Raji (cell line): ENCODE data around the gene NR2F2.

ENCODE experiments used
- POLR2A ChIP-seq: IDR thresholded peaks from 2 replicates; pipeline ENCODE4 v1.6.1; 2011; ENCODE audit warnings: low read depth, low read length, control low read depth; ENCODE audit not compliant: insufficient read depth

NR2F2 gene

DNA sequence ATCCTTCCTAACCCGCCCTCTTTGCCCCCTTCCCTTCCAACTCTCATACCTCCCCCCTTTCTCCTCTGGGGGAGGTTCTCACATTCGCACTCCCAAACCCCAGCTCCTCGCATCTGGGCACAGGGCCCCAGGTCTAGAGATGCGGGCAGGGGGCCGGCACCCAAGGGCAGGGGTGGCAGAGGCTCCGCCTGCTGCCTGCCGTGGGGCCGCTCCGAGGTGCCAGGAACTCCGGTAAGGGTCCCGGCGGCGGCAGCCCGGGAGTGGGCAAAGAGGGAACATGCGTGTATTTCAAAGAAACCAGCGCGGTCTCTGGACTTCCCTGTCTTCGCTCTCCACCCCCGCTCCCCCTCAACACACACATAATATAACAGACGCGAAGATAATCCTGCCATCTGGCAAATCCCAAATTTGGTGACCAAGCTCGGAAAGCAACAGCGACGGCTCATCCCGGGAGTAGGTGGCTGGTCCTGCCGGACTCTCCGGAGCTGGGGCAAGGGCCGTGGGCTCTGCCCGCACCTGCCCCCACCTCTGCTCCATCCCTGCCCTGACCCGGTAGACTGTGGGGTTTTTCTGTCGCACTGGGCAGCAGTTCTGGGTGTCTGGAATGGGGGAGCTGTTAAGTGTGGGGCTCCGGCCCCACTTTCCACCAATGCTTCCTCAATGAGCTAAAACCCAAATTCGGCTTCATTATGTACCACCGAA is 31.0 kb downstream of the NR2F2 start:
- no peak for TF ChIP-seq POLR2A

DNA sequence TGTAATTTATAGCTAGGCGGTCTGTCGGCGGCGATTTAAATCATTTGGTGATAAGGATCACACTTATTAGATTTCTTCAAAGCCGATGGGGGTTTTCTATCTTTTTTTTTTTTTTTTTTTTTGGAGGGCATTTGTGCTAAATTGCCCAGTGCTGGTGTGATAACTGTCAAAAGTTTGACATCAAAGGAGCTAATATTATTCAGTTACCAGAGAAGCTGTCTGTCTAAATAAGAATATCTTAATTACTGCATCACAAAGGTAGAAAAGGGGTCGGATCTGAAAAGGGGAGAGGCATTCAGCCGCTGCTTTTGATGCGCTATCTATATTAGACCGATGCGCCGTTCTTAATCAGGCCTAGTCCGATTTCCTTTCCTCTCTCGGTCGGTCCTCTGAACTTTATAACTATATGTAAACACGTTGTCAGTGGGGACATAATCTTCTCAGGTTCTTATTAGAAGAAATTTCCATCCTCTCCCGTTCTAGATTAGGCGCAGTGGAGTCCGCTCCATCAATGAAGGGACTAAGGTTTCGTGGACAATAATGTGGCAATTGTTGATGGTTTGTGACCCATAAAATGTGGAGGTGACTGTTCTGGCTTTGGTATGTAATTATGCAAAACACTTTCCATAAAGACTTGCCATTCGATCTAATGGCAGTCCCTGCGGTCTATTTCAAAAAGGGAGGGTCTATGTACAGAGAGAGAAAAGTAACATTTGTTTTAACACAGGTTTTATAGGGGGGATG is 31.7 kb downstream of the NR2F2 start:
- no peak for TF ChIP-seq POLR2A

DNA sequence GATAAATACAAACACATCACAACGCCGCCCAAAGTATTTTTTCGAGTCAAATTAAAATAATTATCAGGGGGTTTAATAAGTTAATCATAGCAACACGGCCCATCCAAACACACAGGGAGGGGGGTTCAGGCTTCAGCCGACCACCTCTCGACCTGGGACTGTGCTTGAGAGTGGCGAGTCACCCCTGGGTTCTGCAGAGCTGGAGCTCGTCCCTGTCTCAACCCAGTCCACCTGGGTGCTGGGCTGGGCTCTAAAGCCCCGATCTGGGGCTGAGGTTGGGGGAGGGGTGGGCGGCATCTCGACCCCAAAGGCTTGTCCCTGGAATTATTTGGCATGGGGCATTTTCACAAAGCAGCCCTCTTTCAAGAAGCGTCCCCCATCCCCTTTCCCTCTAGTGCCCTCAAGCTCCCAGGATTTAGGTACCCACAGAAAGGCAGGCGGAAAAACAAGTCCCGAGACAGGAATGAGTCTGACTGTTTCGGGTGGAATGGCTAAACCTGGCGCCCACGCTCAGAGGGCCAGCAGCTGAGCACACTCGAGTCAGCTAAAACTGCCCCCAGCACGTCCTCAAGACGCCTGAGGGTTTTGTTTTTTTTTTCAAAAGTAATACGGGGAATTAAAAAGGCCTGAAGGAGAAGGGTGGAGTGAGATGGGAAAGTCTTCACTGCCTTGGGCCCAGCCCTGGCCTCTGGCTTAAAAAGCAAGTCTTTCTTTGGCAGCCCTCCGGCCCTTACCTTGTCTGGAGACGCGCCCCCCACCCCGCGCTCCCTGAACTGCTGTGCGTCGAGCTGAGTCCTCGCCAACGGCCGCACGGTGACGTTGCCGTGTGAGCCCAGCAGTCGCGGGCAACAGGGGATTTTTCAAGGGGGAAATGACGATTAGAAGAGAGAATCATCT is 32.5 kb downstream of the NR2F2 start:
- TF ChIP-seq POLR2A = no peak

DNA sequence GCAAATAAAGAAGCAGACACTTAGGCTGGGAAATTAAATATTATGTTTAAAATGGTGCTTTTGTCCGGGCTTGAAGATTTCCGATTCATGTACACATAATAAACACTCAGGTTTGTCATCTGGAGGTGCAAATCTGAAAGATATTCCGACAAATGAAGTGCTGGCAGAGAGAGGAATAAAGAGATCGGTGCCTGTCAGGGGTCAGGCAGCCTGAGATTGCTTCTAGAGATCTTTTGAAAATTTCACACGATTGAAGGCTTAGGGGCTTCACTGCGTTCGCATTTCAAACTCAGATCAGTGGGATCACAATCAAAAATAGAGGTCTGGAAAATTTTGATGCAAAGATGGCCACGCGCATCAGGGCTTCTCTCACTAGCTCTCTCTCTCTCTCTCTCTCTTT is 33.2 kb downstream of the NR2F2 start:
- no peak for TF ChIP-seq POLR2A

DNA sequence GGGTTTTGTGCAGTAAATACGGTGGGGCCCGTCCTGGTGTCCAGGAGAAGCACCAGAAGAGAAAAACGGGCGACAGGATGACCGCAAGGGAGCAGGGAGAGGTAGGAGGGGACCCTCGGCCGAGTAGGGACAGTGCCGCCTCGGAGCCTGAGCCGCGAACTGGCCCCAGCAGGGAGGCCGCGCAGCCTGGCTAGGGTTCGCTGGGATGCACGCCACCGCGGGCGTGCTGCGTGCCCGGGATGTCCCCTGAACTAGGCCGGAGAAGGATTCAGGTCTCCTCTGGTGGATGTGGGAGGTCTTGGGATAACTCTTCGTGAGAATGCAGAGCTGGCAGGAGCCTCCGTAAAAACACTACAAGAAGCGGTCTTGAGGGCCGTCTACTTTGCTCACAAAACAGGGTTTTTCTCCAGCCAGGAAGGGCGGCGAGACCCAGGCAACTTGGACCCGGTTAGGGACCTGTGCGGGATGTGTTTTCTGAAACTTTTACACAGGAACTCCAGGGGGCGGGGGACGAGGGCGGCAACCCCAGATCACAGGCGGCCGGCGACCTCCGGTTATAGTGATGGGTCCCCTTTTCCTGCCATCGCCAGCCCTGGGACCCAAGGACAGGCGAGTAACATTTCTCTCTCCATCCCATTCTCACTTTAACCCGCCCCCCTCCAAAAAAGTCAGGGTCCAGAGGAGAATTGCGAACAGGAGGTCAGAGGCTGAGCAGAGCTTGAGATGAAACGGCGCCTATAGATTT is 35.5 kb downstream of the NR2F2 start:
- no peak for TF ChIP-seq POLR2A

DNA sequence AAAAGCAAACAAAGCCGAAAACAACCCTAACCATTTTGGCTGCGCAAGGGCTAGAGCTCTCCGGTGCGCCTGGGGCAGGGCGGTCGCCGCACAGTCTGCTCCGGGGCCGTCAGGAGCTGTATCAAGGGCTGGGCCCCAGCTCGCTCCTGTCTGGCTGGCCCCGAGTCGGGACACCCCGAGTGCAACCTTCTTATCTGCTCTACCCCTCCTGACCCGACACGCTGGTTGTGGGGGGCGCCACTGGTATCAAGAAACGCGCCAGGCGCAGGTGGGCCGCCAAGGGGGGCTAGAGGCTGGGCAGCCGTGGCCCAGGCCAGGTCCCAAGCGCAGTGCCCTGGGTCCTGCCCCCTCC is 36.0 kb downstream of the NR2F2 start:
- no peak for TF ChIP-seq POLR2A

DNA sequence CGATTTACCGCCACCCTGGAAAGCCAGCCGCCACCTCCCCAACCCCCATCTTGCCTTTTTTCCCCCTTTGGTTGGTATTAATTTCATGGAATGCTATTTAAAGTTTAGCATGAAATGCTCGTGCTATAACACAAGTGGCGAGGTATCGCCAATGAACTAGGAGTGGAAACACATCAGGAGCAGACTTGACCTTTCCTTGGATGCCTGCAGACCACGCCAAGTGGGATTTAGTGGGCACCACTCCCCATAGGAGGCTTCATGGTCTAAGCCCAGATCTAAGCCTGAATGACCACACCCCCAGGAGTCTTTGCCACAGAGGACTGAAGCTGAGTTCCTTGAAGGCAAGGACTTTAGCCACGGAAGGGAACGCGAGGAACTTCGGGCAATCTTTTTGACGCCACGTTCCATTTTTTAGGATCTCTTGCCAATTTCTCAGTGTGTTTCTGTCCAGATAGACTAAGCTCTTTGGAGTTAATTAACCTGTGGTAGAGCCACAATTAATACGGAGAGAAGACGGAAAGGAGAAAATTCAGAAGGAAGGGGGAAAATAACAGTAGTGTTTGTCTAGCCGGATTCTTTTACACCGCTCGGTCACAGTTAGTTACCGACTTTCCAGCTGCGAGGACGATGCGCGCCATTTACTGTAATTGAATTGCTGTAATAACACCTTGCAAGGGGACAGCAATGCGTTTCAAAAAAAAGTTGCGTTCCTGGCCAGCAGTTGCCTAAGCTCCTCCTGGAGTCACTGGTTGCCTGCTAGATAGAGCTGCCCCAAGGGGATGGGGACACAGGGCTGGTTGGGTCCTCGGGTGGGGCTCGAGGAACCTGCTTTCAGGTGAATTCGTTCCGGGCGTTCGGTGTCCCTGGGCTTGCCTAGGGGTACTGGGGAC is 37.1 kb downstream of the NR2F2 start:
- TF ChIP-seq POLR2A = no peak

DNA sequence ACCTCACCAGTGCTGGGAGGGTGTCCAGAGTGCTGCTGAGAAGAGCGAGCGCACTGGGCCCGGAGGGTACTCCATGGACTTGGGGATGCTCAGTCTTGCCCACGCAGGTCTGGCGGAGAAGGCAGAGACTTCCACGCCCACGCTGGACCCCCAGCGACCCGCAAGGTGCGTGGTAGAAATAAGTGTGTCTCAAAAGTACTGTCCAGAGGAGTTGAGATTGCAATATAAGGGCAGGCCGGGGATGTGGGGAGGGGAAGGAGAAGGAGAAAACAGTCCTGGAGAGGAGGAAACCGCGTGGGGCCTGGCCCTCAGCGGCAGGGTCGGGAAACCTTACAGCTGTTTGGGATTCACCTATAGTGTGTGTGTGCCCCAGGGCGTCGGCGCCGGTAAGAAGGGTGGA is 38.9 kb downstream of the NR2F2 start:
- TF ChIP-seq POLR2A = no peak

DNA sequence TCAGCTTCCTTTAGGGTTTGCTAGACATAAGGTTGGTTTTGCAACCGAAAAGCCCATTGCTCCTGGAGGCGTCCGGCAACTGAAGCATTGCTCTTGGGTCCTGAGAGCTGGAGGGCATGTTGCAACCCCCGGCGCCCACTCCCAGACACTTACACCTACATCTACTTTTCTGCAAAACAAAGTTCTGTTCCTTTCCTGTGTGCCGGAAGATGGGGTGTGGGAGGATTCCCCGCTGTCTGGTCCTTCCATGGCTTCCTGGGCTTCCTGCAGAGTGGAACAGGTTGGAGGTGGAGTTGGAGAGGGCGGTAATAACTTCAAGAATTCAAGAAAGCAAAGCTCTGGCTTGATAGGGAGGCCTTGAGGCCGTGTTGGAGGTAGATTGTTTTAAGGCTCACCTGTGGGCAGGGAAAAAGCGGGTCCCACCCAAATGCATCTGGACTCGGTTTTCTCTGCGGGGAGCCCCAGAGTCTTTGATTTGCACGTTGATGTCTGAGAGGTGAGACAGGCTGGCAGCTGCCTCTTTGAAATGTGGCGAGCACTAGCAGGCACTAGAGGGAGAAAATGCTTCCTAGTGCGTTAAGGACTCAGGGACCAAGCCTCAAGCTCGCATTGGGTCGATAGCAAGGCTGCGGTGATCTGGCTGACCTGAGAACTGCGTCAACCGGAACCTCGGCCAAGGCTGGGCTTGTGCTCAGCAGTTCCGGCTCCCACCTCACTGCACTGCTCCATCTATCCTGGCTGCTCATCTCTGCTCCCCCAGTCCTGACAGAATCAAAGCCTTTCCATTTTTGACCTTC is 39.5 kb downstream of the NR2F2 start:
- no peak for TF ChIP-seq POLR2A

DNA sequence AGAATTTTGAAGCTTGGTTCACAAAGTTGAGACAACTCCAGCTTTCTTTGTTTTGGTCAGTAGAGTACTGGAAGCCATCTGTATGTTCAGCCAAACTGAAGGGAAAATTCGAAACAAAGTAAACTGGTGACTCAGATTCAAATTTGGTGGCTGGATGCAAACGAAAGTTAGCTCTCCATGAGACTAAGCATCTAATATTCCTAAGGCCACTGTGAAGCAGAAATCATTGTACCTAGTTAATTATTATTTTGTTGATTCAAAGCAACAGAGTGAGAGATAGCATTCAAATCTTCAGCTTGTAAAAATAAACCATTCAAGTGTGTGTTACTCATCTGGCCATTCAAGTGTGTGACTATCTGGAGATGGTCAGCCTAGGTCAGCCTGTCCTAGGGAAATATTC is 42.1 kb downstream of the NR2F2 start:
- no peak for TF ChIP-seq POLR2A

DNA sequence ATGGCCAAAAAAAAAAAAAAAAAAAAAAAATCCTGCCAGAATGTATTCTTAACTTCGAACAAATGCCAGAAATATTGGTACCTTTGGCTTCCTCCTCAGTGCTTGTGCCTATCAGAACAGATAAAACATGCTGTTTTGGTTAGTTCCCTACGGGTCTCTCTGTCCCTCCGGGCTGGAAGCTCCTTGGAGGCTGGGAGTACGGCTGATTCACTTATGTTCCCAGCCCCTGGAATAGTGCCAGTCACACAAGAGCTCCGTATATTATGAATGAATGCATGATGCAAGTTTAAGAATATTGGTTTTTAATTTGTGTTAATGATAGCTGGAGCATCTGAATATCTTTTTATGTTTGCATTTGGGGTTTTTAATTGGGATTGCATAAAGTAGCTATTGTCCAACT is 44.0 kb downstream of the NR2F2 start:
- no peak for TF ChIP-seq POLR2A

DNA sequence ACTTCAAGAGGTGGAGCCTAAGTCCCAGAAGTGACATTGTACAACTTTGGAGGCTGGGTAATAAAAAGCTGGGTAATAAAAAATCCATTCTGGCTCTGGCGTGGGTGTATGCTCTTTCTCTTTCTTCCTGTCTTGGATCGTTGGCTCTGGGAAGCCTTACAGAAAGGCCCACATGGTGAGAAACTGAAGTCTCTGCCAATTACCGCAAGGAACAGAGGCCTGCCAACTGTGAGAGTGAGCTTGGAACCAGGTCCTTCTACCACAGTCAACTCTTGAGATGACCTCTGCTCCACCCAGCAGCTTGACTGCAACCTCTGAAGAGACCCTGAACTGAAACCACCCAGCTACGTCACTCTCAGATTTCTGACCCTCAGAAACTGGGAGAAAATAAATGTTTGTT is 51.0 kb downstream of the NR2F2 start:
- TF ChIP-seq POLR2A = no peak

DNA sequence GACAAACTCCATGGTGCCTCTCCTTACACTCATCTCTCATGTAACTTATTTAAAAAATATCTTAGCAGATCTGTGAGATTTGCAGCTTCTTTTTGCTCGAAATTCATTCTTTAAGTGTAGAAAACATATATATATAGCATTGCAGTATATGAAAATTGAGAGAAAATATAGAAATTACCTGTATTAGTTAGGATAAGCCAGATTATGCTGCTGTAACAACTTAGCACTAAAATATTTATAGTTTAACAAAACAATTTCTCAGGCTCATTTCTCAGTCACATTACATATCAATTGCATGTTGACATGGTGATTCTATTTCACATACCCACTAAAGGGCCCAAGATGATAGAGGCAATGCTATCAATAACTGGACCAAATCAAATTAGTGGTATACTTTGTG is 54.7 kb downstream of the NR2F2 start:
- no peak for TF ChIP-seq POLR2A

DNA sequence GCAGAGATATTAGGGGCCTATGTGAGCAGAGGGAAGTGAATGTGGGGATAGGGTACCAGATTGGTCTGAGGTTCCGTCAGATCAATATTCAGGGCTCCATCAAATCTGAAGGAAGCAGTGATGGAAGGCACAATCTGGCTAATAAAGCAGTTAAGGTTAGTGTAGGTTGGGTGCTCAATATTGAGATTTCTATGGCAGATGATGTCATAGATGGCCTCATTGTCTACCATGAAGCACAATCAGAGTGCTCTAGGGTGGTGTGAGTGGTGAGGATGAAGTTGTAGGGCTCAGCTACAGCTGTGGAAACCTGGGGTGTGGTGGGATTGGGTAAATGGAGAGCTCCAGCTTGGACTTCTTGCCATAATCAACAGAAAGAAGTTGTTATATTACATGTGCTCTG is 58.2 kb downstream of the NR2F2 start:
- no peak for TF ChIP-seq POLR2A
